Activated CD4-positive, alpha-beta T cell treated with anti-CD3 and anti-CD28 coated beads, Interleukin-2, amount 50 U/mL, for 1 hour (primary cell): Measurements from ENCODE around the gene TMEM121.
A peak's percentile ranks its signal among the peaks of the same experiment; 100 is the strongest.

Source experiments
- DNase-seq: peaks from one replicate; pipeline ENCODE4 v3.0.0-alpha.2; 2020

The TMEM121 gene

GRCh38 chr14:105487449-105487985 is 38.9 kb upstream of the TMEM121 start:
- peak; percentile 76 for DNase-seq

GRCh38 chr14:105487986-105488777 is 38.2 kb upstream of the TMEM121 start:
- DNase-seq, result peak; percentile 53

GRCh38 chr14:105488781-105489541 is 37.4 kb upstream of the TMEM121 start:
- DNase-seq, result no peak

- peak; percentile 90 for DNase-seq
Observed at GRCh38 chr14:105489542-105490266, 36.7 kb upstream of the TMEM121 start.

GRCh38 chr14:105490267-105490571 is 36.2 kb upstream of the TMEM121 start:
- DNase-seq, result no peak

- peak; percentile 98 for DNase-seq
Observed at GRCh38 chr14:105490572-105491365, 35.6 kb upstream of the TMEM121 start, which contains the start of gene TEDC1. Gene TEDC1, plus strand, starts transcription at chr14:105491246. Its CDS starts 130 bp downstream, at chr14:105491376.

GRCh38 chr14:105491366-105491973 is 34.9 kb upstream of the TMEM121 start:
- peak; percentile 89 for DNase-seq

GRCh38 chr14:105492031-105492970 is 34.1 kb upstream of the TMEM121 start:
- no peak for DNase-seq

- no peak for DNase-seq
Observed at GRCh38 chr14:105492971-105493871, 33.2 kb upstream of the TMEM121 start.

- no peak for DNase-seq
Observed at GRCh38 chr14:105493921-105494605, 32.3 kb upstream of the TMEM121 start.

GRCh38 chr14:105494606-105494929 is 31.8 kb upstream of the TMEM121 start:
- no peak for DNase-seq

GRCh38 chr14:105495101-105495989 is 31.0 kb upstream of the TMEM121 start:
- DNase-seq, result no peak

- DNase-seq, result no peak
Observed at GRCh38 chr14:105495990-105496830, 30.2 kb upstream of the TMEM121 start.

- DNase-seq, result peak; percentile 1
Observed at GRCh38 chr14:105496831-105497591, 29.4 kb upstream of the TMEM121 start.

- peak; percentile 6 for DNase-seq
Observed at GRCh38 chr14:105497671-105498429, 28.5 kb upstream of the TMEM121 start.
